Measurements from ENCODE around the gene CAPN14.

CAPN14 gene

DNA sequence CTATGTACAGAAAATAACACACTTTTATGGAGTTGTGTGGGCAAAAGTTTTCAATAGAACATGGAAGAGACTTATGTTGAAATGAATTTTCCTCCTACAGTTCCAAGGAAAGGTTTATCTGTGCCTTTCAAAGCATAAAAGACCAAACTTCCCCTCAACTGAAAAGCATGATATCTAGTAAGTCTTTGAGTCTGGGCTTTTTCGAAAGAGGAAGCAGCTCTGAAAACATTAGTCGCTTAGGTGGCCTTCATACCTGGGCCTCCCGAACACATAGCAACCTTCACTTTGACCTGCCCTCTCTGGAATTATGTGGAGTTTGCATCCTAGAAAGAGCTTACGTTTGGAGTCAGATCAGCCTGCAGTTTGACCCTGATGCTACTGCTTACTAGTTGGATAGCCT is 4.8 kb upstream of the CAPN14 start:
- FAIRE-seq: no peak

GRCh38 chr2:31221544-31221943 is 4.2 kb upstream of the CAPN14 start:
- no peak for FAIRE-seq

DNA sequence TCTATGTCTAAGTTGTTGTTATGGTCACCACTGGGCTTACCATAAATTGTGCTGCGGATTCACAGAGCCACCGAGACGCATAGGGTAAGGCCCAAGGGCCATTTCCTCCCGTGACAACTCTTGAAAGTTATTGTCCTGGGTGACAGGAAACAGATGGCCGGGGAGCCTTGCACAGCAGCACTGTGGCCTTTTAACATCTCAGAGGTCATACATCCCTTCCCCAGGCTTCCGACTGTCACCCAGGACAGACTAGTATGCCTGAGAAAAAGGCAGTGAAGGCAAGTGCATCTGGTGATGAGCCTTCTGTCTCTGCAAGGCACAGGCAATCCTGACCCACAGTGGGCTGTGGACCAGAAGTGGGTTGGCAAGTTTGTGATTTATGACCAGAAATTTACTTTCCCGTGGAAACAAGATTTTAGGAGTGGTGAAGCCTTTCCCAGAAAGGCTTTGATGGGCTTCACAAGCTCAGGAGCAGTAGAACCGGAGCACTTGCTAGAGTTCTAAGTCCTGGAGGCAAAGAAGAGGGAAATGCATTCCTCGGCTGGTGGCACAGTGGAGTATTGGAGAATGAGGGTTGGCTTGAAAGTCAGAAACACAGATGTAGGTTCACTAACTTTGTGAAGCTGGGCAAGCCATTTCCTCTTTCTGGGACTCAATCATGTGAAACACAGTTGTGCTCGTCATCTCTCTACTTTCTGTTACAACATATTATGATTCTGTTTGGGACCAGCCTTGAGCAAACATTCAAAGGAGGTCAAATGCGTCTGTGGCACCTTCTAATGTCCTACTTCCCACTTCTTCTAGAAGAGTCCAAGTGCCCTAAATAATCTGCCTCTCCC is 2.0 kb upstream of the CAPN14 start:
- FAIRE-seq: no peak

DNA sequence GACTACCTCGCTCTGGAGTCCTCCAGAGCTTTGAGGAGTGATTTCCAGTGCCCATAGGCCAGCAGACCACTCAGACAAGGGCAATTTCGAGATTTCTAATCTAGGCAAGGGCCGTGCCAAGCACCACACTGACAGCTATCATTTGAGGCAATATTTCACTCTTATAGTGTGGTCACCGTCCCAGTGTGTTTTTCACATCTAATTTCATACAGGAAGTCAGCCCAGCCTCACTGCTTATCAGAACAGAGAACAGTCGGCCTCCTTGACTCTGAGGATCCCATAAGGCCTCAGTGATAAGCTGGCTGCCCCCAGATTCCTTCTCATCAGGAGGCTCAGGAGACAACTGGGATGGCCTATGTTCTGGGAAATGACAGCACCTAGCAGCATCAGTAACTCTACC is 581 bp downstream of the CAPN14 start:
- no peak for FAIRE-seq

DNA sequence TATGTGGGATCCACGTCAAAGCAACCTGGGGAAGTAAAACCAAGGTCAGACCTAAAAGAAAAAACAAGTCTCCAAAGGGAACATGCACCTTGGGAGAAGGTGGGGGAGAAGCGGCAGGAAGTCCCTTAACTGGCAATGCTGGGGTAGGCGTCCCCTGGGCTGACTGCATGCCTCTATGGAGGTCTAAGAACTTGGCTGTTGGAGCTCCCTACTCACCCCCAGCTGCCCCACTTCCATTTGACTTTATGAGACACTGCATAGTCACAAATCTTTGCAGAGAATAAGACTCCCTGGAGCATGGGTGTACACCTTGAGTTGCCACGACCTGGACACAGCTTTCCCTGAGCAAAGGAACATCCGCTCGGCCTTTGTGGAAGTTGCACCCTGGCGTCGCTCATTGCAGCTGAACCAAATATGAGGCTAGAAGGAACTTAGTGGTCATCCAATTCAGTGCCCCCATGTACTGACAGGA is 2.8 kb downstream of the CAPN14 start:
- FAIRE-seq: no peak

DNA sequence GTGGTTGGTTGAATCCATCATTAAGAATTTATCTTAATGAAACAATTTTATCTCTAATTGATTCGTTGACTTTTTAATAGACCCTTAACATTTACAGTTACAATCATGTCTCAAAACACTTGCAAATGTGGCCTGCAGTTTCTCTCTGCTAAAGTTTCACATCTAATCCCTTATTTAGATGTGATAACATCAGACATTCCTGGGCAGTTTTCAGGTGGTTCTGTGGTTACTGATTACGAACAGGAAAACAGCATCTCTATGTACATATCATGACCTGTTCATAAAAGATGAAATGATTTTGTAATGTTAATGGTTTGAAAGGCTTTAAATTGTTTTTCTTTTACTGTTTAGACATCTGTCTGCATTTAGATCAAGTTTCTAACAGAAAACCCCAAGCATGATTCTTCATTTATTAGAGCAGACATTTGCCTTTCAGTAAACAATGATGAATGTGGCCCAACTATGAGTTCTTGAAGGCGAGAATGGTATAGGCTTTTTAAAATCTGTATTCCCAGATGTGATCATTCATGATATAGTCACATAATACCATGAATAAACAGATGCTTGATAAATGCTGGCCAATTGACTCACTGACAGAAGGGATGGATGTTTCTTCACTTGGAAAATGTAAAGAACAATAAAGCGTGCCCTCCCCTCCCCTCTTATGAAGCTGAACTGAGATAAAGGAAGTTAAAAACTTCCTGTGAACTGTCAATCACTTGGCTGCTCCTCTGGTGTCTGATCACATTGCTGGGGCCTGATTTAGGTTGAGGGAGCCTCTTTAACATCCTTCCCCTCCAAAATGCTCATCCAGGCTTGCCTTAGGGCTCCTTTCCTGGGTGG is 3.5 kb downstream of the CAPN14 start:
- FAIRE-seq: no peak

DNA sequence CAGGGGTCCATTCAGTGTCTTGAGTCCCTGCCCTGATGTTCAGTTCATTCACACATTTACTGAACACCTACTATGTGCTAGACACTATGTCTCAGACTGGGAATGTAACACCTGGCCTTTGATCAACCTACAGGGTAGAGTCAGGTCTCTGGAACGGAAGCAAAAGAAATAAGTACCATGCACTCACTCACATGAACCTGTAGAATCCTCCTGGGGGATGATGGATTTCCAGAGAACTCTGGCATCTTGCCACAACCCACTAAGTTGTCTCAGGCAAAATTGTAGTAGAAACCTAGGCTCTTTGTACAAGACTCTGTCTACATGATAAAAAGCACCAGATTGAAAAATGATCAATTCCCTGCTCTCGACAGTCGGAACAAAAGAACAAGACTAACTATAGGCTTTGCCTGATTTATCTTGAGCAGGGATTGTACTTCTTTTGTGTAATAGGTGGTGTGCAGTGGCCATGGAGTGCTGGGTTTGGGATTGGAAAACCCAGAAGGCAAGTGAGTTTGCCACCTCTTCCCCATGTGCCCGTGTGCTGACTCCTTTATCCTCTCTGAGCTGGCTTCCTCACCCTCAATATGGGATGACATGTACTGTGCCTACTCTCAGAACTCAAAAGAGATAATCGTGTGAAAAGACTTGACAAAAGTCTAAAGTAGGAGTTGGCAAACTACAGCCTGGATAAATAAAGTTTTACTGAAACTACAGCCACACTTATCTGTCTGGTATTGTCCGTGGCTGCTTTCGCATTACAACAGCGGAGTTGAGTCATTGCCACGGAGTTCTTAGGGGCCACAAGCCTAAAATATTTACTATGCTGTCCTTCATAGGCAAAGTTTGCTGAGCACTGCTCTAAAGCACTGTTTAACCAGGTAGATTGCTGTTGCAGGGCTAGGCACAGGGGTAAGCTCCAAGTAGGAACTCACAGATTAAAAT is 4.4 kb downstream of the CAPN14 start:
- FAIRE-seq: no peak

- FAIRE-seq: no peak
These were observed 9.1 kb downstream of the CAPN14 start for GRCh38 chr2:31208240-31208639.

DNA sequence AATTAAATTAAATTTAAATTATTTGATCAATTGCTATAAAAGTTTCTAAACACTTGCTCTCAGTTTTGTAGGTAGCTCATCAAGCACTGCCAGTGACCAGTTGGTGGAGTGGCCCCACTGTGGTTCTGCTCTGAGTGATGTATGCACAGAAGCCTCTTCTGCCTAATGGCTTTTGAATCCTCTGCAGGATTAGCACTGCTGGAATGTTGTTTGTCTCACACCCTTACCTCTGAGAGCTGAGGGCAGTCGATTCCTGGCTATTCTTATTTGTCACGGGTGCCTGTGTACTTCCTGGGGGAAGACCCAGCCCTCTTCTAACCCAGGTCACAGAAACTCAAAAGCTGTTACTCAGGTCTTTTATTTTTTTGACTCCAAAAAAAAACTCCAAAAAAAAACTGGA is 9.5 kb downstream of the CAPN14 start:
- no peak for FAIRE-seq

DNA sequence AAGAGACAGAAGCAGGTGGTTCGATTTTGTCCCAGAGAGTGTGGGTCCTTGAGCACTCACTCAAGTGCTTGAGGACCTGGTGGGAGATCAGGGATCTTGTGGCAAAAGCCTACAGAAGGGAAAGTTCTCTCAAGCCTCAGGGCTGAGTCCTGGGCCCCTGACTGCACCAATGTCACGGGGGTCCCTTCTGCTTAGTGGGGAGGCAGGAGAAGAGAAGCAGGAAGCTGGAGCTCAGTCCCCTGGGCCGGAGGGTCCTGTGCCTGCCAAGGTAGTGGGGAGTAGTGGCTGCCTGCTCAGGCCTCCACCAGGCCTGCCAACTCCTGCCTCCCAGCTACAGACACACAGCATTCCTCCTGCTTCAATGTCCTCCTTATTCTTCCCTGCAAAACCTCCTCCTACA is 11.7 kb downstream of the CAPN14 start:
- FAIRE-seq: no peak

DNA sequence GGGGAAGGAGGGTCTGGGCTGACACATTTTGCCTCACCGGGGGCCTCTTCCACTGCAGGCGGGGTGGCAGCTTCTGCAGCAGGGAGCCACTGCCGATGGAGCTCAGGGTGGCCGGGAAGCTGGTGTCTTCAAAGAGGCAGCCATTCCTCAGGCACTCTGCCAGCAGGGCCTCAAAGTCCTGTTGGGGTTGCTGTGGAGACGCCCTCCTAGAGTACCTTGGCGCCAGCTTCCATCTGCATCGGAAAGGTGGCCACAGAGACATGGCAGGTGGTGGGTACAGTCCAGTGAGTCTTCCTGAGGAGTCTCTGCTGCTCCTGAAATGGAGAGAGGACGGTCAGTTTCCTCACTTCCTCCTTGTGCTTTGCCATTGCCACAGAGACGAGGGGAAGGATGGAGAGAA is 12.1 kb downstream of the CAPN14 start:
- no peak for FAIRE-seq

DNA sequence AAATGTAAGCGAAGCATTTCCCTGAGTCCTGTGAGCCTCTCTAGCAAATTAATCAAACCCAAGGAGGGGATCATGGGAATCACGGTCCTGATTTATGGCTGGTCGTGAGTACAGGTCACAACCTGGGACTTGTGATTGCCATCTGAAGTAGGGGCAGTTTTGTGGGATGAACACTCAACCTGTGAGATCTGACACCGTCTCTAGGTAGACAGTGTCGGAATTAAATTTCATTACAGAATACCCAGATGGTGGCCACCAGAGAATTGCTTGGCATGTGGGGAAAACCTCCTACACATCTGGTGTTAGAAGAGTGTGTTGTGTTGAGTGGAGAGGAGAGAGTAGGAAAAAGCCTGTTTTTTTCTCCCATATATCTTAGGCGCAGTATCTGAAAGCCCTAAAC is 12.5 kb downstream of the CAPN14 start:
- no peak for FAIRE-seq

GRCh38 chr2:31203916-31204315 is 13.4 kb downstream of the CAPN14 start:
- FAIRE-seq: no peak

- FAIRE-seq: no peak
These were observed 14.5 kb downstream of the CAPN14 start for GRCh38 chr2:31202833-31203232.

DNA sequence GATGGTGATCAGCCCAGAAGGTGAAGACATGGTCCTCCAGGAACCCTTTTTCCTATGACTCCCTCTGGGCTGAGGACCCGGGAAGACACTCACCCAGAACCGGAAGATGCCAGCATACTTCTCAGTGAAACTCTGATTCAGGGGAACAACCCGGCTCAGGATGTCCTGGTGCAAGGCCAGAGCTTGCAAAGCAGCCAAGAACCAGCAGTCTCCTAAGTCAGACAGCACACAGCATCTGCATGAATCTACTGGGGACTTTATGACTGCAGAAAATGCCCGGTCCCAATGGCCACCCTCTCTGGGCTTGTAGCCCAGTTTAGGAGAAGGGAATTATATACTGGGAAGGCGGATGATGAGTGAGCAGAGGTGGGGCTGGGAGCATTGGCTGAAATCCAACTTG is 15.3 kb downstream of the CAPN14 start:
- FAIRE-seq: no peak

GRCh38 chr2:31200972-31201371 is 16.3 kb downstream of the CAPN14 start:
- FAIRE-seq: no peak

- no peak for FAIRE-seq
These were observed 18.1 kb downstream of the CAPN14 start for GRCh38 chr2:31199206-31199605.

DNA sequence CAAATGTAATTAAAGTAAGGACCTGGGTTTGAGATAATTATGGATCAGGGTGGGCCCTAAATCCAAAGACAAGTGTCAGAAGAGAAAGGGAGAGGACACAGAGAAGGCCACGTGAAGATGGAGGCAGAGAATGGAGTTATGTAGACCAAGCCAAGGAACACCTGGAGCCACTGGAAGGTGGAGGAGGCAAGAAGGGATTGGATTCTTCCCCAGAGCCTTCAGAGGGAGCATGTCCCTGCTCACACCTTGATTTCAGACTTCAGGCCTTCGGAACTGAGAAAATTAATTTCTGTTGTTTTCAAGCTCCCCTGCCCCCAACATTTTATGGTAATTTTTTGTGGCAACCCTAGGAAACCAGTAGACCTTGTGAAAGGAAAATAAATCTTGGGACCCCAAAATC is 19.6 kb downstream of the CAPN14 start:
- no peak for FAIRE-seq

DNA sequence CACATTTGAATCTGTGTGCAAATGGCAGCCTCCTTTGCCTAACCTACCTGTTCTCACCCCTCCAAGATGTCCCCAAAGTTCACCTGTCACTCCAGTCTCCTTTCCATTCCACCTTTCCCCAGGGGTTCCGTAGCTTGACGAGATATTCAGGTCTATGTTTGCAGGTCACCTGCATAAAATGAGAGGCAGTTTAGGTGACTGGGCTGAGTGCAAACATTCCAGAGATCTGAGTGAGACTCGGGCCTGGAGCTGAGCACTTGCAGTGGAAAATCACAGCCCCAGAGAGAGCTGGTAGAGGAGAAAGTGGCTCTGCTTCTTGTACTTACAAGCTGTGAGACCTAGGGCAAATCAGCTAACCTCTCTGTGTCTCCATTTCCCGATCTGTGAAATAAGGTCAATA is 20.1 kb downstream of the CAPN14 start:
- FAIRE-seq: no peak

GRCh38 chr2:31196622-31197021 is 20.7 kb downstream of the CAPN14 start:
- no peak for FAIRE-seq

- FAIRE-seq: no peak
These were observed 23.5 kb downstream of the CAPN14 start for GRCh38 chr2:31193806-31194205.

DNA sequence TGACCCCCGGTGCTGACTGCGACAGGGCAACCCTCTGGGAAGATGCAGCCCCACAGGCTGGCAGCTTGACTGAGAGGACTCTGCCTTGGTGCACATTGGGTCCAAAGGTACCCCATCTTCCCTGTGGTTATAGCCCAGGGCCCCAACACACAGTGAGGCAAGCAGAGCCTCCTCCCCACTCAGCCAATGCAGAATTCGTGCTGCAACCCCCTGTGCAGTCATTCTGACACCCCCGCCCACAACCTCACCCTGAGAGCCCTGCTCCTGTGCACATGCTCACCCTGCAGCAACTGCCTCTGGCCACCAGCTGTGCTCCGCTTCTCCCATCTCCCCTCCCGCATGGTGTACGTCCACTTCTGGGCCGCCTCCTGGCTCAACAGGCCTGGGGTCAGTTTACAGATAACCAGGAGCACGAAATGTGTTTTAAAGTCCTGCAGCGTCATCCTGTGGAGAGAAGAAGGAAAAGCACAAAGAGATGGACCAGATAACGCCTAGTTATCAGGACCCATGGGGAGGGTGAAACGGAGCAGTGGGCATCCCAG is 24.4 kb downstream of the CAPN14 start:
- FAIRE-seq: no peak

DNA sequence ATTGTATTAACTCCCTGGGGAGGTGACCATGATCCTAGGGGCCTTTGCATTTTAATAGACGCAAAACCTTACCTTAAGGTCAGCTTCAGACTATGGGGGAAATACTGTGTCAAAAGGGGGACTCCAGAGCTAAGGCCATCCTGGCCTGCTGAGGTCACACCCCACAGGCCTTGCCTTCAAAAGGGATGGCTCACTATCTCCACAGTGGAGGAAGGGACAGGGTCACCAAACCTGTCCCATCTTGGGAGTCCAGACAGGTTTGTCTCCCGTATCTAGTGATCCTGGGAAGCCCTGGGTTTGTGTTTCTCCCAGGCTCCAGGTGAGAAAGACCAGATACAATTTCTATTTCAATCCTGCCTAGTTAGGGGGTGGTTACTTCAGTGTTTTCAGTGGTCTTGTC is 24.9 kb downstream of the CAPN14 start:
- no peak for FAIRE-seq
